ENCODE measurements around the gene ZBTB17. TPM values are rescaled to one million over a fixed set of nuclear protein-coding genes. Genes with fewer than 3 reads are reported as not detected.
A peak's percentile ranks its signal among the peaks of the same experiment; 100 is the strongest.
"Not testable (repeated sequence)": the region's sequence is repeated elsewhere in the genome, so short reads cannot be mapped to it uniquely, and the experiment has no call there.

The ZBTB17 gene
- total RNA-seq, 1 experiment from 2014 or later: 50.3 TPM

DNA sequence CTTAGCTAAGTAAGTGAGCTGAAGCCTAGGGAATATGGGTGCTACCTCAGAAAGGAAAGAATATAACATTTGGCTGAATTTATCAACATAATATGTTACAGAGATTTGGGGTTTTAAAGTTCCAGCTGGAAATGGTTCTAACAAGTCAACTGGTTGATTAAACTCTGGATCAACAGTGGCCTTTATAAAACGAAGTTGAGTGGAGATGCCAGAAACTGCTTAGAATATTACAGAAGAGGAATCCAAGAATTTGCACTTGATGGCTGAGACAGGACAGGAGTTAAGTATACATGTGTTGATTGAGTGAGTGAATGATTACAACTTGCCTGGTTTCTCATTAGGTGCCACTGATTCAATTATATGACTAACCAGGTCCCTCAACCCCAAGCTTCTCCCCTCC, 7.4 kb upstream of the ZBTB17 start:
- H3K27me3 ChIP-seq (replicated peaks; ENCODE audit: insufficient read depth, low read depth, low read length, poor library complexity): no peaks in the 10 kb centered on the region
- POLR2A ChIA-PET (ENCODE audit: low non-redundant PET): no interaction called here
- BruUV-seq (replicated peaks): no TSS peak
- H3K9me3 ChIP-seq (ENCODE audit: low read depth, low read length, poor library complexity, severe bottlenecking): no peaks in the 10 kb centered on the region
- no peak overlapping the region for H3K4me3 ChIP-seq (ENCODE audit: low read depth, low read length, poor library complexity, severe bottlenecking)
- H3K4me1 ChIP-seq (ENCODE audit: insufficient read depth, low read length, poor library complexity, severe bottlenecking): no peaks in the 10 kb centered on the region
- no peaks in the 10 kb centered on the region for H3K36me3 ChIP-seq (ENCODE audit: insufficient read depth, low read length, poor library complexity, severe bottlenecking)
- no peak for DNase-seq (ENCODE audit: low spot score)
- no peak overlapping the region for H3K27ac ChIP-seq (ENCODE audit: low read depth, low read length, poor library complexity, severe bottlenecking)
- TF ChIP-seq CTCF (conservative IDR thresholded peaks at IDR 0.05; ENCODE audit: low read depth, low read length) (no peak), EZH2 (IDR thresholded peaks at IDR 0.05; ENCODE audit: borderline replicate concordance, low read depth, low read length, poor library complexity, severe bottlenecking) (no peak)
- intact Hi-C loops (cut with micrococcal nuclease; ENCODE audit: unreplicated experiment): no loop called here
- CTCF ChIA-PET: no interaction called here

- Histone ChIP-seq H3K27me3 (replicated peaks; ENCODE audit: insufficient read depth, low read depth, low read length, poor library complexity) (no peaks in the 10 kb centered on the region), H3K27ac (ENCODE audit: low read depth, low read length, poor library complexity, severe bottlenecking) (no peak overlapping the region), H3K9me3 (ENCODE audit: low read depth, low read length, poor library complexity, severe bottlenecking) (no peaks in the 10 kb centered on the region), H3K36me3 (ENCODE audit: insufficient read depth, low read length, poor library complexity, severe bottlenecking) (no peaks in the 10 kb centered on the region), H3K4me1 (ENCODE audit: insufficient read depth, low read length, poor library complexity, severe bottlenecking) (no peaks in the 10 kb centered on the region), H3K4me3 (ENCODE audit: low read depth, low read length, poor library complexity, severe bottlenecking) (no peak overlapping the region)
- TF ChIP-seq CTCF (conservative IDR thresholded peaks at IDR 0.05; ENCODE audit: low read depth, low read length) (no peak), EZH2 (IDR thresholded peaks at IDR 0.05; ENCODE audit: borderline replicate concordance, low read depth, low read length, poor library complexity, severe bottlenecking) (no peak)
- no peak for DNase-seq (ENCODE audit: low spot score)
- intact Hi-C loops (cut with micrococcal nuclease; ENCODE audit: unreplicated experiment): no loop called here
- CTCF ChIA-PET: no interaction called here
- BruUV-seq (replicated peaks): no TSS peak
- POLR2A ChIA-PET (ENCODE audit: low non-redundant PET): no interaction called here
These were observed 5.8 kb upstream of the ZBTB17 start for GRCh38 chr1:15981679-15982078.

GRCh38 chr1:15977947-15978346, 2.0 kb upstream of the ZBTB17 start:
- BruUV-seq (replicated peaks); H3K36me3 ChIP-seq (ENCODE audit: insufficient read depth, low read length, poor library complexity, severe bottlenecking); H3K4me1 ChIP-seq (ENCODE audit: insufficient read depth, low read length, poor library complexity, severe bottlenecking); H3K4me3 ChIP-seq (ENCODE audit: low read depth, low read length, poor library complexity, severe bottlenecking); H3K27ac ChIP-seq (ENCODE audit: low read depth, low read length, poor library complexity, severe bottlenecking); H3K27me3 ChIP-seq (replicated peaks; ENCODE audit: insufficient read depth, low read depth, low read length, poor library complexity); intact Hi-C loops (cut with micrococcal nuclease; ENCODE audit: unreplicated experiment); H3K9me3 ChIP-seq (ENCODE audit: low read depth, low read length, poor library complexity, severe bottlenecking); CTCF ChIA-PET; DNase-seq (ENCODE audit: low spot score); POLR2A ChIA-PET (ENCODE audit: low non-redundant PET): not testable (repeated sequence)

- DNase-seq (ENCODE audit: low spot score): peak; percentile 49
- Histone ChIP-seq H3K27ac (ENCODE audit: low read depth, low read length, poor library complexity, severe bottlenecking) (peak overlapping the region; percentile 84), H3K9me3 (ENCODE audit: low read depth, low read length, poor library complexity, severe bottlenecking) (no peaks in the 10 kb centered on the region), H3K4me1 (ENCODE audit: insufficient read depth, low read length, poor library complexity, severe bottlenecking) (no peaks in the 10 kb centered on the region), H3K36me3 (ENCODE audit: insufficient read depth, low read length, poor library complexity, severe bottlenecking) (peaks cover 17% of the 10 kb centered on the region), H3K27me3 (replicated peaks; ENCODE audit: insufficient read depth, low read depth, low read length, poor library complexity) (no peaks in the 10 kb centered on the region), H3K4me3 (ENCODE audit: low read depth, low read length, poor library complexity, severe bottlenecking) (peak overlapping the region; percentile 93)
- ChIA-PET POLR2A (ENCODE audit: low non-redundant PET) (no interaction called here), CTCF (no interaction called here)
- intact Hi-C loops (cut with micrococcal nuclease; ENCODE audit: unreplicated experiment): no loop called here
- BruUV-seq (replicated peaks): no TSS peak
- TF ChIP-seq CTCF (conservative IDR thresholded peaks at IDR 0.05; ENCODE audit: low read depth, low read length) (no peak), EZH2 (IDR thresholded peaks at IDR 0.05; ENCODE audit: borderline replicate concordance, low read depth, low read length, poor library complexity, severe bottlenecking) (no peak)
These were observed 520 bp downstream of the ZBTB17 start for GRCh38 chr1:15975358-15975804.

Measured in A673 (cell line).